Sigmoid colon (tissue), 4 donors: ENCODE results near the gene RSBN1L.

Source experiments
- POLR2AphosphoS5 ChIP-seq, 4 donors: sonication (generic); formaldehyde crosslinking; IDR thresholded peaks; one replicate each; pipeline ENCODE4 v1.6.1; 2017; ENCODE audit warnings: antibody characterized with exemption in 4 of 4
- TF ChIP-seq, protein P1 (sequence below), 4 experiments: fragments of 450-650 bp in 3 of 4; fragments of 200-600 bp in 1 of 4; IDR thresholded peaks; one replicate each; pipeline ENCODE4 v1.5.1; 2016 to 2019; ENCODE audit warnings: antibody characterized with exemption in 4 of 4, mild to moderate bottlenecking in 3 of 4, moderate library complexity in 2 of 4

DNA sequence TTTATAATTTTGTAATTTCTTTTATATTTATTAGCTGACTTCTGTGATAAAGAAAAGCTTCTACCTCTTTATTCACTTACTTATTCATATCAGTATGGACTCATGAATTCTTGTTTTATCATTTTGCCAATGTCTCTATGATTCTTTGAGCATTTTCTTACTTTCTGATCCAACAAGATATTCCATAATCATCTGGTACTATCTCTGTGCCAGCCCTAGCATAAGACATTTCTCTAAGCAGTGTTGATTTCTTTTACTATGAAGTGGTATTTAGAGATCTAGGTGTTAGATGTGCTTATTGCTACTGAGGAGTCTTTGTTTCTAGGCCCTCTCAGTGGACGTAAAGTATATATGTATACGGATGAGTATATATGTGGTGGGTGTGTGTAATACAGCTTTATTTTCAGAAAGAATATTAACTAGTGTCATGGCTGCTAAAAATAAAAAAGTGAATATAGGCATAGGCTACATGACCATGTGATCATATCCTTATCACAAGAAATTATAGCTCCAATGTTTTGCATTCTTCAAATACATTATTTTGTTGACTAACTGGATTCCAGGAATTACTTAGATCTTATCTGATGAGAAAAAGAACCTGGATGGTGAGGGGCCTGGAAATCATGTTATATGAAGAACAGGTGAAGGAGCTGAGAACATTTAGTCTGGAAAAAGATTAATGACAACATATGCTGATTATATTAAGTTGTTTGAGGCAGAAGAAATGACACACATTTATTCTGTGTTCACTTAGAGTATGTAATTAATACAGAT, 115.4 kb downstream of the RSBN1L start:
- TF ChIP-seq, protein P1, sequence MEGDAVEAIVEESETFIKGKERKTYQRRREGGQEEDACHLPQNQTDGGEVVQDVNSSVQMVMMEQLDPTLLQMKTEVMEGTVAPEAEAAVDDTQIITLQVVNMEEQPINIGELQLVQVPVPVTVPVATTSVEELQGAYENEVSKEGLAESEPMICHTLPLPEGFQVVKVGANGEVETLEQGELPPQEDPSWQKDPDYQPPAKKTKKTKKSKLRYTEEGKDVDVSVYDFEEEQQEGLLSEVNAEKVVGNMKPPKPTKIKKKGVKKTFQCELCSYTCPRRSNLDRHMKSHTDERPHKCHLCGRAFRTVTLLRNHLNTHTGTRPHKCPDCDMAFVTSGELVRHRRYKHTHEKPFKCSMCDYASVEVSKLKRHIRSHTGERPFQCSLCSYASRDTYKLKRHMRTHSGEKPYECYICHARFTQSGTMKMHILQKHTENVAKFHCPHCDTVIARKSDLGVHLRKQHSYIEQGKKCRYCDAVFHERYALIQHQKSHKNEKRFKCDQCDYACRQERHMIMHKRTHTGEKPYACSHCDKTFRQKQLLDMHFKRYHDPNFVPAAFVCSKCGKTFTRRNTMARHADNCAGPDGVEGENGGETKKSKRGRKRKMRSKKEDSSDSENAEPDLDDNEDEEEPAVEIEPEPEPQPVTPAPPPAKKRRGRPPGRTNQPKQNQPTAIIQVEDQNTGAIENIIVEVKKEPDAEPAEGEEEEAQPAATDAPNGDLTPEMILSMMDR (IDR thresholded peaks at IDR 0.05), result no peak
- no peak for TF ChIP-seq POLR2AphosphoS5 (IDR thresholded peaks at IDR 0.05)
